ENCODE data around the gene RPS14. TPM values are rescaled to one million over a fixed set of nuclear protein-coding genes. Genes with fewer than 3 reads are reported as not detected.

Gene RPS14
- total RNA-seq, 1 experiment from 2014 or later: 2,031 TPM

GRCh38 chr5:150394912-150395687, 54.4 kb downstream of the RPS14 start:
- Histone ChIP-seq H3K36me3 (ENCODE audit: low read depth, low read length) (peaks cover 79% of the 10 kb centered on the region), H3K79me2 (ENCODE audit: low read length) (no peaks in the 10 kb centered on the region), H3F3A (ENCODE audit: low read length, unreplicated experiment) (no peaks in the 10 kb centered on the region), H3K27ac (ENCODE audit: low read length) (no peak overlapping the region), H3K4me3 (ENCODE audit: low read length) (no peak overlapping the region), H3K9me3 (ENCODE audit: low read length) (no peaks in the 10 kb centered on the region), H4K20me1 (ENCODE audit: low read length) (no peaks in the 10 kb centered on the region), H3K27me3 (ENCODE audit: low read length) (no peaks in the 10 kb centered on the region), H3K4me1 (ENCODE audit: insufficient read depth, low read length) (no peaks in the 10 kb centered on the region), H3K4me2 (ENCODE audit: low read length) (no peak overlapping the region), H2AFZ (ENCODE audit: low read length) (no peak overlapping the region), H3K9ac (ENCODE audit: low read length) (no peak overlapping the region), H3K9me2 (replicated peaks; ENCODE audit: low read length) (no peaks in the 10 kb centered on the region)
- CTCF ChIA-PET: no interaction called here
- TF ChIP-seq EZH2 (IDR thresholded peaks at IDR 0.05; ENCODE audit: low read length, unreplicated experiment) (no peak), CTCF (conservative IDR thresholded peaks at IDR 0.05; ENCODE audit: low read depth, low read length) (no peak), EZH2phosphoT487 (IDR thresholded peaks at IDR 0.05; ENCODE audit: borderline replicate concordance, low read length) (no peak)
- POLR2A ChIA-PET (ENCODE audit: unreplicated experiment): no interaction called here
- ATAC-seq (no peak), DNase-seq (no peak)
- BruUV-seq (replicated peaks): no TSS peak
- intact Hi-C loops (cut with micrococcal nuclease): no loop called here

- CTCF ChIA-PET: no interaction called here
- no peak for ATAC-seq
- intact Hi-C loops (cut with micrococcal nuclease): no loop called here
These were observed 55.4 kb downstream of the RPS14 start for GRCh38 chr5:150394131-150394530.

More at GRCh38 chr5:150394131-150394530, 55.4 kb downstream of the RPS14 start:
- Histone ChIP-seq H4K20me1 (ENCODE audit: low read length) (no peaks in the 10 kb centered on the region), H3K4me1 (ENCODE audit: insufficient read depth, low read length) (no peaks in the 10 kb centered on the region), H3K36me3 (ENCODE audit: low read depth, low read length) (peaks cover 79% of the 10 kb centered on the region), H3K4me3 (ENCODE audit: low read length) (no peak overlapping the region), H3K79me2 (ENCODE audit: low read length) (no peaks in the 10 kb centered on the region), H3K27me3 (ENCODE audit: low read length) (no peaks in the 10 kb centered on the region), H3F3A (ENCODE audit: low read length, unreplicated experiment) (no peaks in the 10 kb centered on the region), H3K9me3 (ENCODE audit: low read length) (no peaks in the 10 kb centered on the region), H3K9ac (ENCODE audit: low read length) (no peak overlapping the region), H2AFZ (ENCODE audit: low read length) (no peak overlapping the region), H3K4me2 (ENCODE audit: low read length) (no peak overlapping the region), H3K9me2 (replicated peaks; ENCODE audit: low read length) (no peaks in the 10 kb centered on the region), H3K27ac (ENCODE audit: low read length) (no peak overlapping the region)
- no peak for TF ChIP-seq CTCF (conservative IDR thresholded peaks at IDR 0.05; ENCODE audit: low read depth, low read length)
- TF ChIP-seq EZH2phosphoT487 (IDR thresholded peaks at IDR 0.05; ENCODE audit: borderline replicate concordance, low read length): no peak
- no peak for TF ChIP-seq EZH2 (IDR thresholded peaks at IDR 0.05; ENCODE audit: low read length, unreplicated experiment)
- POLR2A ChIA-PET (ENCODE audit: unreplicated experiment): no interaction called here
- BruUV-seq (replicated peaks): no TSS peak
- DNase-seq: no peak

Data from PC-3 (cell line).